Measurements from ENCODE around the gene SMC5.
"Not testable (repeated sequence)": the region's sequence is repeated elsewhere in the genome, so short reads cannot be mapped to it uniquely, and the experiment has no call there.

SMC5 gene

GRCh38 chr9:70278305-70278704 lies 19.5 kb downstream of the SMC5 start:
- DNase-seq, result no peak

GRCh38 chr9:70283848-70284247 lies 25.1 kb downstream of the SMC5 start:
- DNase-seq, result no peak

GRCh38 chr9:70285246-70285645 lies 26.5 kb downstream of the SMC5 start:
- no peak for DNase-seq

- DNase-seq, result no peak
Observed at GRCh38 chr9:70285981-70286598, 27.3 kb downstream of the SMC5 start.

GRCh38 chr9:70290626-70291025 lies 31.8 kb downstream of the SMC5 start:
- DNase-seq, result no peak

- DNase-seq, result no peak
Observed at GRCh38 chr9:70291446-70291845, 32.7 kb downstream of the SMC5 start.

GRCh38 chr9:70292253-70292652 lies 33.5 kb downstream of the SMC5 start:
- DNase-seq, result no peak

GRCh38 chr9:70293214-70293613 lies 34.4 kb downstream of the SMC5 start:
- DNase-seq, result peak; percentile 8

GRCh38 chr9:70297141-70297540 lies 38.4 kb downstream of the SMC5 start:
- DNase-seq, result no peak

GRCh38 chr9:70298245-70298771 lies 39.5 kb downstream of the SMC5 start:
- DNase-seq, result no peak

GRCh38 chr9:70303268-70303667 lies 44.5 kb downstream of the SMC5 start:
- no peak for DNase-seq

GRCh38 chr9:70304810-70305209 lies 46.0 kb downstream of the SMC5 start:
- DNase-seq, result no peak

GRCh38 chr9:70315389-70315788 lies 56.6 kb downstream of the SMC5 start:
- DNase-seq, result no peak

GRCh38 chr9:70318002-70318401 lies 59.2 kb downstream of the SMC5 start:
- no peak for DNase-seq

GRCh38 chr9:70322096-70322495 lies 63.3 kb downstream of the SMC5 start:
- DNase-seq, result no peak

GRCh38 chr9:70324963-70325362 lies 66.2 kb downstream of the SMC5 start:
- no peak for DNase-seq

- not testable (repeated sequence) for DNase-seq
Observed at GRCh38 chr9:70328625-70329024, 69.8 kb downstream of the SMC5 start.

- no peak for DNase-seq
Observed at GRCh38 chr9:70340572-70340971, 81.8 kb downstream of the SMC5 start.

- DNase-seq, result no peak
Observed at GRCh38 chr9:70347046-70347445, 88.3 kb downstream of the SMC5 start.

GRCh38 chr9:70352356-70352755 lies 93.6 kb downstream of the SMC5 start:
- DNase-seq, result no peak

GRCh38 chr9:70352802-70353201 lies 94.0 kb downstream of the SMC5 start:
- no peak for DNase-seq

GRCh38 chr9:70355801-70356200 lies 97.0 kb downstream of the SMC5 start:
- no peak for DNase-seq

- DNase-seq, result no peak
Observed at GRCh38 chr9:70362952-70363351, 104.2 kb downstream of the SMC5 start.

GRCh38 chr9:70363760-70364159 lies 105.0 kb downstream of the SMC5 start:
- no peak for DNase-seq

- DNase-seq, result no peak
Observed at GRCh38 chr9:70367305-70367930, 108.6 kb downstream of the SMC5 start.
